ENCODE results near the gene PARD3. TPM values are rescaled to one million over a fixed set of nuclear protein-coding genes. Genes with fewer than 3 reads are reported as not detected.

The PARD3 gene
- total and polyA plus RNA-seq, 2 donors (not counting 3 experiments of a cell fraction or from before 2014, with no cell fraction given): 7.3 to 24.1 TPM

- Histone ChIP-seq H3K9me1 (replicated peaks; ENCODE audit: control insufficient read depth, extremely low read depth, insufficient read depth, low read length) (no peaks in the 10 kb centered on the region), H3K4me1 (ENCODE audit: control insufficient read depth, extremely low read depth, insufficient read depth, low read length) (peaks cover 3% of the 10 kb centered on the region), H3K27me3 (ENCODE audit: control insufficient read depth in 2 of 2, insufficient read depth in 2 of 2, low read length in 2 of 2) (no peaks in the 10 kb centered on the region), H3K79me2 (ENCODE audit: control insufficient read depth, insufficient read depth, low read length) (peaks cover 5% of the 10 kb centered on the region), H2AFZ (ENCODE audit: low read depth, low read length) (no peak overlapping the region), H3K36me3 (ENCODE audit: control insufficient read depth in 2 of 2, extremely low read depth in 1 of 2, insufficient read depth in 2 of 2, low read length in 2 of 2) (no peaks in the 10 kb centered on the region), H3K27ac (ENCODE audit: insufficient read depth, low read depth, low read length) (no peak overlapping the region), H4K20me1 (replicated peaks; ENCODE audit: control insufficient read depth, extremely low read depth, insufficient read depth, low read length) (peaks cover 2% of the 10 kb centered on the region), H3K4me2 (ENCODE audit: insufficient read depth, low read length) (no peak overlapping the region), H3K4me3 (replicated peaks in 1 of 3; ENCODE audit: insufficient read depth in 1 of 3, low read depth in 1 of 3, low read length in 3 of 3) (no peak overlapping the region), H3K9me3 (replicated peaks; ENCODE audit: control insufficient read depth, insufficient read depth, low read length) (no peaks in the 10 kb centered on the region), H3K9ac (replicated peaks; ENCODE audit: extremely low read depth, insufficient read depth, low read length) (no peak overlapping the region)
- TF ChIP-seq EZH2 (IDR thresholded peaks at IDR 0.05; ENCODE audit: borderline replicate concordance, low read depth, low read length, severe bottlenecking): no peak
- TF ChIP-seq POLR2A (IDR thresholded peaks at IDR 0.05; ENCODE audit: low read depth, low read length): no peak
- TF ChIP-seq POLR2AphosphoS5 (IDR thresholded peaks at IDR 0.05; ENCODE audit: insufficient read depth, low read depth, low read length): no peak
- no peak for TF ChIP-seq MYC (IDR thresholded peaks at IDR 0.05; ENCODE audit: low read depth, low read length)
- no peak for TF ChIP-seq MAX (IDR thresholded peaks at IDR 0.05; ENCODE audit: insufficient read depth, insufficient read length)
- FAIRE-seq (no peak), DNase-seq (ENCODE audit: low read depth, low spot score) (no peak)
- intact Hi-C loops (cut with micrococcal nuclease) (no loop called here), dilution Hi-C loops (cut with MboI; ENCODE audit: extremely low pct_ligation_motif_present, low sequenced_read_pairs) (no loop called here)
- POLR2A ChIA-PET: no interaction called here
- CTCF ChIA-PET: interaction anchor here (0.8 kb wide), 1 partner anchor 54 kb away, joined by 3 read pairs; no protein-coding TSS in a partner anchor
- BruUV-seq (replicated peaks): no TSS peak
Measured at GRCh38 chr10:34743814-34744213, 71.3 kb downstream of the PARD3 start.

- DNase-seq (ENCODE audit: low read depth, low spot score) (no peak), FAIRE-seq (no peak)
- no peaks in the 10 kb centered on the region for H3K9me3 ChIP-seq (replicated peaks; ENCODE audit: control insufficient read depth, insufficient read depth, low read length)
- no peak overlapping the region for H3K4me3 ChIP-seq (replicated peaks in 1 of 3; ENCODE audit: insufficient read depth in 1 of 3, low read depth in 1 of 3, low read length in 3 of 3)
- intact Hi-C loops (cut with micrococcal nuclease) (no loop called here), dilution Hi-C loops (cut with MboI; ENCODE audit: extremely low pct_ligation_motif_present, low sequenced_read_pairs) (no loop called here)
- H3K4me1 ChIP-seq (ENCODE audit: control insufficient read depth, extremely low read depth, insufficient read depth, low read length): peaks cover 3% of the 10 kb centered on the region
- H3K9ac ChIP-seq (replicated peaks; ENCODE audit: extremely low read depth, insufficient read depth, low read length): no peak overlapping the region
- TF ChIP-seq CTCF (IDR thresholded peaks at IDR 0.05; ENCODE audit: extremely low read depth in 1 of 2, insufficient read depth in 1 of 2, low read depth in 1 of 2, low read length in 2 of 2): no peak
- TF ChIP-seq FOS (IDR thresholded peaks at IDR 0.05; ENCODE audit: borderline replicate concordance, insufficient read depth, low read length): no peak
- no peak for TF ChIP-seq POLR2A (IDR thresholded peaks at IDR 0.05; ENCODE audit: low read depth, low read length)
- TF ChIP-seq JUN (IDR thresholded peaks at IDR 0.05; ENCODE audit: borderline replicate concordance, insufficient read depth, insufficient read length, low read depth): no peak
- no peak for TF ChIP-seq POLR2AphosphoS5 (IDR thresholded peaks at IDR 0.05; ENCODE audit: insufficient read depth, low read depth, low read length)
- TF ChIP-seq MYC (IDR thresholded peaks at IDR 0.05; ENCODE audit: low read depth, low read length): no peak
- TF ChIP-seq EZH2 (IDR thresholded peaks at IDR 0.05; ENCODE audit: borderline replicate concordance, low read depth, low read length, severe bottlenecking): no peak
- TF ChIP-seq GATA2 (IDR thresholded peaks at IDR 0.05; ENCODE audit: insufficient read depth, insufficient read length, low read depth, low read length): no peak
- TF ChIP-seq MAX (IDR thresholded peaks at IDR 0.05; ENCODE audit: insufficient read depth, insufficient read length): no peak
- H3K36me3 ChIP-seq (ENCODE audit: control insufficient read depth in 2 of 2, extremely low read depth in 1 of 2, insufficient read depth in 2 of 2, low read length in 2 of 2): no peaks in the 10 kb centered on the region
- ChIA-PET CTCF (no interaction called here), POLR2A (no interaction called here)
- peaks cover 2% of the 10 kb centered on the region for H4K20me1 ChIP-seq (replicated peaks; ENCODE audit: control insufficient read depth, extremely low read depth, insufficient read depth, low read length)
- no peak overlapping the region for H2AFZ ChIP-seq (ENCODE audit: low read depth, low read length)
- no peak overlapping the region for H3K4me2 ChIP-seq (ENCODE audit: insufficient read depth, low read length)
- no peaks in the 10 kb centered on the region for H3K9me1 ChIP-seq (replicated peaks; ENCODE audit: control insufficient read depth, extremely low read depth, insufficient read depth, low read length)
- H3K27ac ChIP-seq (ENCODE audit: insufficient read depth, low read depth, low read length): no peak overlapping the region
- BruUV-seq (replicated peaks): no TSS peak
- H3K79me2 ChIP-seq (ENCODE audit: control insufficient read depth, insufficient read depth, low read length): peaks cover 4% of the 10 kb centered on the region
- no peaks in the 10 kb centered on the region for H3K27me3 ChIP-seq (ENCODE audit: control insufficient read depth in 2 of 2, insufficient read depth in 2 of 2, low read length in 2 of 2)
Measured at GRCh38 chr10:34742456-34742855, 72.6 kb downstream of the PARD3 start.
